HG03571 (cell line): Measurements from ENCODE around the gene EPS15.
"Not testable (repeated sequence)": the region's sequence is repeated elsewhere in the genome, so short reads cannot be mapped to it uniquely, and the experiment has no call there.

Experiments
- ATAC-seq: cut with Tn5 transposase; IDR thresholded peaks from one replicate; pipeline ENCODE4 v1.9.1; 2021; ENCODE audit not compliant: unreplicated experiment

The EPS15 gene

DNA sequence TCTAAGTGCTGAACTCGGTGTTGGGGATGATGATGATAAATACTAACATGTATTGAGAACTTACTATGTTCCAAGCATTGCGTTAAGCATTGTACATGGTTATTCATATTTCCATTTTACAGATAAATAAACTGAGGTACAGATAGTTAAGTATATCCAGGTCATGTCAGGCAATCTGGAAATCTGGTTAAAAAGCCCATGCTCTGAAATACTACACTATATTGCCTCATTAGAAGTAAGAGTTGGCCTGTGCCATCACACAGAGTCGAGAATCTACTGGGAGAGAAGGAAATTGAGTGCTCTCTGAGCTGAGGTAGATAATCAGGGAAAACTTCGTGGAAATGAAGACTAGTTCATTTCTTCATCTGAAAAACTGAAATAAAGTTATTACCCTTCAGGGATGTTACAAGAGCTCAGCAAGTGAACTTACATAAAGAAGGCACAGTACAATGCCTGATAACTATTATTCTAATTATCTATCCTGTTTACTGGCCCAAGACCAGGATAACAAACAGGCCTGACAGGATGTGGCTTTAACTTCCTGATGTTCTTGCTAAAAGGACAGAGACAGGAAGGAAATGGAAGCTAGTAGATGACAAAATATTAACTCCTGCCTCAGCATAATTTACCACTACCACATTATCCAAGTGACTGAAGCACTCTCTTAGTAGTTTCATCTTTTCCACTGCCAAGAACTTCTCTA lies 85.6 kb downstream of the EPS15 start:
- ATAC-seq, result peak; percentile 42

DNA sequence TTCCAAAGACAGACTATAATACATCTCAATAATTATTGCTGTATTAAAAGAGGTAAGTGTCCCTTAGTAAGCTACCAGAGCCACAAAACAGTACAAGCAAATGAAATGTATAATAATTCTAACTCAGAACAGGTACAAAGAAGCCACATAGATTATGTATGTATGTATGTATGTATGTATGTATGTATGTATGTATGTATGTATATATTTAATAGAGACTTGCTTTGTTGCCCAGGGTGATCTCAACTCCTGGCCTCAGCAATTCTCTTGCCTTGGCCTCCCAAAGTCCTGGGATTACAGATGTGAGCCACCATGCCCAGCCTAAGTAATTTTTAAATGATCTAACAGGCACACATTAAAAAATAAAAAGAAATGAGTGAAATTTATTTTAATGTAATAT lies 86.9 kb downstream of the EPS15 start:
- ATAC-seq, result no peak

DNA sequence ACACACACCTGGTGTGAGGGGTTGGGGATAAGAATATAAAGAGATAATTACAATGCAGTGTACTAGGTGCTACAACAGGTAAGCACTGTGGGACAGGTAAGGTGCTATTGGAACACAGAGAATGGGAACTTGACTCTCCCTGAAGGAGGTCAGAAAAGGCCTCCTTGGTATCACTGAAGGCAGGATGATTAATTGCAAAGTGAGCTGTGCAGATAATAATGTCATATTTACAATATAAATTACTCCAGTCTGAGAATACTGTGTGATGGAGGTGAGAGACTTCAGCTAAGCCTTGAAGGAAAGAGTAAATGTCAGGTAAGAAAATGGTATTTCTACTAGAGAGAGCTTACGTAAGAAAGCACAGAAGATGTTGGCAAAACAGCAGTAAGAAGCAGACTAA lies 91.6 kb downstream of the EPS15 start:
- ATAC-seq, result no peak

DNA sequence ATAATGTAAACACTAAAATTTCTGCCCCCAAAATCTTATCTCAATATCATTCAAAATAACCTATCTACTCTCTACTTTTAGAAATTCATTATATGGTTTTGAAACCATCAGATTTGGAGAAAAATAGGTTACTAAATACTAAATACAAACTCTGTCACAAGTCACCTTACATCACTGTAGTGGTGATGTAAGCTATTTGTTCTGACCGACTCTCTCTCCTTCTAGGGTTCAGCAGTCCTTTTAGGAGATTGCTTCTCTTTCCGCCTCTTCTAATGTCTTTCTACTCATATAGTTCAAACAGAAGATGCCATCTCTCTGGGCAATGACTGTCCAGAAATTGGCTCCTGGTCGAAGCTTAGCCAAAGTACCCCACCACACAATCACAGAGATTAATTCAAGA lies 93.1 kb downstream of the EPS15 start:
- ATAC-seq, result no peak

DNA sequence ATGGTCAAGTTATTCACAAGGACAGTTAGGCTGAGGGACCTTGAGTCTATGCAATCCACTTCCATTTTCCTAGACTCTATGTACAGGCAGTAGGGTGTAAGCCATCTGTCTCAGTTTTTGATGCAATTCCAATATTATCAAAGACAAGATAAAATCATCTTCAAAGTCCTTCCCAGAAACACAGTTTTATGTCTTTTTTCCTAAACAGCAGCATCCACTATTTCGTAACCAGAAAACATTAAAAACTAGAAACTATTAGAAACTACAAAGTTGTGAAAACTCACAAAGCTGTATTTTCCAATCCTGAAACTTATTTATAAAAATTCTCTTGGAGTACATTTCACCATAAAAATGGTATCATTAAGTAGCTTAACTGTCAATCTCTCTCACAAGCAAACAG lies 93.8 kb downstream of the EPS15 start:
- ATAC-seq, result no peak

DNA sequence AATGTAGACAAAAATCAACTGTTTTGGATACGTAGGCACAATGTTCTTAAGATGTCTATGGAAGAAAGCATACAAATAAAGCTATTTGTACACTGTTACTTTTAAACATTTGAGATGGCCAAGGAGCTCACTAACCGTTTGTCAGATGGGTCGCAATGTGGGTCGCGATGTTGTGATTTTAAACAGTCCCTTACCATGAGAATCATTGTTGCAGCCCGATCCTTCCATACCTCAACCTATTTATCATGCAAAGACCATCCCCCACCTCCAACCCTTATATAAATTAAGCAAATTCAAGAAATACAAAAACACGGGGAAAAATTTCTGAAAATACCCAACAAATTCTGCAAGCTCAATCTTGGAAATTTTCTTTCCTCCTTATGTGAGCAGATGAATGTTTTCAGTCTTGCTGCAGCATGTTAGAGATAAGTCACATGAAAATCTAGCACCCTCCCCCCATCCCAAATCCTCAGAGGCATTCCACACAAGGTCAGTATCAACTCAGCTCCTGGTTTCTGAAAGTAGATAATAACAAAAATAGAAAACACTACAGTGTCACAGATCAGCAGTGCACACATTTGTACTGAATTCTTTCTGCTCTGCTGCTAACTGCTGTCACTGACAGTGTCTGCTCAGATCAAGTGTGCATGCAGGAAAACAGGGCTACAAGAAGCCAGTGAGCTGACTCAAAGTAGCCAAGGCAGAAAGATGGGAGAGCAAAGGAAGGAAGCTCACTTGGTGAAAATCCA lies 95.8 kb downstream of the EPS15 start:
- ATAC-seq, result no peak

DNA sequence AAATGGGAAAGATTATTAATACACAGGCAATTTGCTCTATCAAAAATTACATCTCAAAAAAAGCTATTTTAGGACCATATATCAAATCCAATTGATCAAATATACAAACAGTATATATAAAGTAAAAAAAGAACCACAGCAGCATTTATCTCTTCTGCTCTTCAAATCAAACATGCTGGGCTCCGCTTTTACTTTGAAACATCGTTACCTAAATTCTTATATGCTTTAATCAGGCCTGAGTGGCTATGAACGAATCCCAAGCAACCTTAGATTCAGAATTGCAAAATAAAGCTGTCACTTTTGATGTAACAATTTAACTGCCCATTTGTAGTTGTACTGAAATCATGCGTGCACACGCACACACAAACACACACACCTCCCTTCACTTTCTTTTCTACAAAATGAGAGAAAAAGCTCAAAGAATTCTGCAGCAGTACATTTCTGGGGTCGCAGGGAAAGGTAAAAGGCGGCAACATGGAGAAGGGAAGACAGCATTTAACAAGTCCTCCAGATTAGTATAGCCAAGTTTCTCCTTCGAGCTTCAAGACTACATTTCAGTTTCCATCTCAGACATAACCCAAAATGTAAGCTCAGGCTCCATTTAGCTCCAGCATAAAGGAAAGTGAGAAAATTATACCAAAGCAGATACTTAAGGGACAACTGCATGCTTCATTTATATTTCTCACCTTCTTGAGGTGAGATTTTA lies 96.5 kb downstream of the EPS15 start:
- ATAC-seq, result no peak

DNA sequence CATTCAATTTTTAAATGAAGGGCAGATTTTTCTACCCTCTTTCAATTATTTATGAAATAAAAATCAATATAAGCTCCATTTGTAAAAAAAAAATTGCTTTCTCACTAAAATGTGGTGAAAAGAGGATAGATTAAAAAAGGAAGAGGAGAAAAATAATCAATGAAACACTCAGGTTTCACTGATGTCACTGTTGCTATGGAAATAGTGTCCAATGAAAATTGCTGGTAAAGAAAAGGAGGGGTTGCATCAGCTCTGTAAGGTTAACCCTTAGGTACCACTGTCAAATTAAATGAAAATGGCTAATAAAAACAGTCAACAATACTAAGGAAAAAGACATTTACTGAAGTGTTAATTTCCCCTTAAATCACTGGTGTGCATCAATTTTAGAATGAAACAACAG lies 97.1 kb downstream of the EPS15 start:
- ATAC-seq, result no peak

DNA sequence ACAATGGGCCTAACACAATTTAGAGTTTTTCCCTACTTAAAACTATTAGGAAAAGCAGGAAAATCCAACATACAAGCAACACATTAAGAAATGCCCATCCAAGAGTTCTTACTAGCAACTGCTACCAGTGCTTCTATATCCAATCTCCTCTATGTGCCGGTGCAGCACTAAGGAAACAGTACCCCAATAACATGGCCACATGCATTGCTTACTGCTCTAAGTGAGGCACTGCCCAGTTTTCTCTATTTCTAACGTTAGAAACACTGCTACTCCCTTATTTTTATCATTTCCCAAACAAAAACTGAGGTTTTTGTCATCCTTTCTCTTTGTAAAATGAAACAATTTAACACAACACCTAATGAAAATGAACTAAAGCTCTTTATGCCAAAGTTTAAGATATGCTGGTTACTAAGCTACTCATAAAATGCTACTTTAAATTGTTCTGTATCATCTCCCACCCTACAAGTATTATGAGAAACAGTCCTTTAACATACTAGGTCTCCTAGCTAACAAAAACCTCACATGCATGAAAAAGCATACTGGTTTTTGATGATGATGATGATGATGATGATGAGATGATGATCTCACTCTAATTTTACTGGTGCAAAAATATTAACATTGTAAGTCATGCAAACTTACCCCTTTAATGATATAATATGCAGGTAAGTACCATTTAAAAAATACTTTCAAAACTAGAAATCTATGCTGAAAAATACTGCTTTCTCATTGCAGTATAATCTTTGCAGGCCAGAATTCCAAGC lies 98.0 kb downstream of the EPS15 start:
- no peak for ATAC-seq

DNA sequence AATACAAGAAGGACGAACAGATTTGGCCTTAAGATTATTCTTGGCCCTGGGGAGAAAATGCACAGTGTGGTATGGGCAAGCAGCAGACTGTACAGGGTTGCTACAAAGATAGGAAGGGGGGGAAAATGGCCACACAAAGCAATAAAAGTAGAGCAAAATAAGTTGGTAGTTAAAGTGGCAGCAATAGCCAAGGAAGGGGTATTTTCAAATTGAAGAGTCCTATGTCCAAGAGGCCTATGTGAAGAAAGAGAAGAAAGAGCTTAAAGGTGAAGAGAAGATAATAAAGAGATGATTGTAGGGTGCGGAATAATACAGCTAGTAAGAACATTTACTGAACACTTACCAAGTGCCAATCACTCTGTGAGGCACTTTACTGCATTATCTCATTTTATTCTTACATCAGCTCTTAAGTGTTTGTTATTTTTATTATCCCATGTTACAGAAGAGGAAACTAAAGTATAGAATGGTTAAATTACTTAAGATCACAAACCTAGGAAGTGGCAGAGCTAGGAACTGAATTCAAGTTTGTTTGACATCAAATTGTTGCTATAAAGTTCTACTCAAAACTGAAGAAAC lies 100.6 kb downstream of the EPS15 start:
- no peak for ATAC-seq

DNA sequence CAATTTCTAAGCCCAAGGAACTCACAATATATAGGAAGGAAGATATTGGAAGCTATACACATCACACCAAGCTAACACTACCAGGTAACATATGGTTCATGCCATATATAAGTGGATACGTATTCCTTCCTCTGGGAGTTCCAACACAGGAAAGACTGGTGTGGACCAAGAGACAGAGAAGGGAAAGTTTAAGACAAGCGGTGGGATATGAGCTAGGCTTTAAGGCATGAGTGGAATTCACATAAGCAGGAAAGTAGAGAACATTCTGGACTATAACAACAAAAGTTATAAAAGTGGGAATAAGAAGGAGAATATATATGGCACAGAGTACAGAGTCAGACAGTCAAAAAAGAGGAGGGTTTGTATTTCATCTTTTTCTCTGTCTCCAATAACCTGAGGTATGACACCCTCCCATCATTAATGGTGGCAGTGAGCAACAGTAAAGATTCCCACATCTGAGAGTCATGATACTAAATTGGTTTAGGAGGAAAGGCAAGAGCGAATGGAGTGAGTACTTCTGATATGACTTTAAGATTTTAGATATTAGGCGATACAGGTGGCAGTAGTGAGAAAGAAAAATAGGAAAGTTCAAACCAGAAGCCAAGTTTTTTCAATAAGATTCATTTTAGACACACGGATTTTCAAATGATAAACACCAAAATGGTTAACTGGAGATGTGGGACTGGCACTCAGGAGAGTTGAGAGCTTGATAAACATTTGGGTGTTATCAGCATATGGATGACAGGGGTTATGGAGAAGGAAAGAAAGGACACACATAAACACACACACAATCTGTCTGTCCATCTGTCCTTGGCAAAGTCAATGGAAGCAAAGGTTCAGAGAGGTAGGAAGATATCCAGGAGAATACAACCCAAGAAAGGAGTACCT lies 101.3 kb downstream of the EPS15 start:
- no peak for ATAC-seq

DNA sequence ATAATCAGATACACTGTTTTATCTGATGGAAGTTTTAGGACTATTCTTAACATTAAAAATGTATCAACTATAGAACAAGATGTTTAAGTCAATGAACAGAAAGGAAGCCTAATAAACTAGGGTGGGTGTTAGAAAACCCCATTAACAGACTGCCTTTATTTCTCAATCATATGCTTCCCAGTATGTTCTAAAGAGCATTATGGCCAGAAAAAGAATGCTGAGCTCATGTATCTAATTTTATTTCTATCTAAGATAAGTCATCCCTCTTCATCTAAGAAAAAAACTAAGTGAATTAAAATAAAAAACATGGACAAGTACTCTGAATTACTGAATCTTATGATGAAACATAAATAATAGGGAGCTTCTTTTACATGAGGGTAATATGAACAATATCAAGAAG lies 102.2 kb downstream of the EPS15 start:
- ATAC-seq, result no peak

DNA sequence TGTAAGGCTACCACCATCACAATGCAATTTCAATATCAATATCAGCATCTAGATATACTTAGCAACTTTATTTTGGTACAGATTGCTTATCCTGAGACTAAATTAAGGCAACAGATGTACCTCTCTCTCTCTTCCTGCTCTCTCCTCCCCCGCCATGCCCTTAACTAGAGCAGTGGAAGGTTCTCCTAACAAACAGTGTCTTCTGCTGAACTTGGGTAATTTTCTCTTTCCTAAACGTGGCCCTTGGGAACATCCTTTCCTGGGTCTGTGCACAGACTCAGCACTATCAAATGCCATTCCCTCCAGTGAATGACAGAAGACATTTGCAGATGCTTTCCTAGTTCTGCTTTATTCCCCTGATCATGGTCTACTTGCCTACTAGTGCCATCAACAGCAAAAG lies 103.1 kb downstream of the EPS15 start:
- ATAC-seq, result no peak

DNA sequence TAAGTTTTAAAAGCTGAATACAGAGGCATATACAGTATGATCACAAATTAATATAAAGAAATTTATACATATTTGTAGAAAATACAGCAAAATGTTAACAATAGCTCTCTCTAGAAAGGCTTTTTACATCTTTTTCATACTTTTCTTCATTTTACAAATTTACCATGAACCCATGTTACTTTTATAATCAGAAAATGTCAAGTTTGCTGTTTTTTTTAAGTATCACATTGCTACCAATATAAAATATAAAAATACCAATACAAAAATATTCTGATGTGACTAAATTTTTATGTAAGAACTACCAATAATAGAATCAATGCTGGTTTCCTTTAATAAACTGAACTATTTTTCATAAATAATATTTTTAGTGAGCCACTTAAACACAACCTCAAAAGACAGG lies 104.3 kb downstream of the EPS15 start:
- no peak for ATAC-seq

DNA sequence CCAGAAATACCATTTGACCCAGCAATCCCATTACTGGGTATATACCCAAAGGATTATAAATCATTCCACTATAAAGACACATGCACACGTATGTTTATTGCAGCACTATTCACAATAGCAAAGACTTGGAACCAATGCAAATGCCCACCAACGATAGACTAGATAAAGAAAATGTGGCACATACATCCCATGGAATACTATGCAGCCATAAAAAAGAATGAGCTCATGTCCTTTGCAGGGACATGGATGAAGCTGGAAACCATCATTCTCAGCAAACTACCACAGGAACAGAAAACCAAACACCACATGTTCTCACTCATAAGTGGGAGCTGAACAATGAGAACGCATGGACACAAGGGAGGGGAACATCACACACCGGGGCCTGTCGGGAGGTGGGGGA lies 107.2 kb downstream of the EPS15 start:
- ATAC-seq, result not testable (repeated sequence)

DNA sequence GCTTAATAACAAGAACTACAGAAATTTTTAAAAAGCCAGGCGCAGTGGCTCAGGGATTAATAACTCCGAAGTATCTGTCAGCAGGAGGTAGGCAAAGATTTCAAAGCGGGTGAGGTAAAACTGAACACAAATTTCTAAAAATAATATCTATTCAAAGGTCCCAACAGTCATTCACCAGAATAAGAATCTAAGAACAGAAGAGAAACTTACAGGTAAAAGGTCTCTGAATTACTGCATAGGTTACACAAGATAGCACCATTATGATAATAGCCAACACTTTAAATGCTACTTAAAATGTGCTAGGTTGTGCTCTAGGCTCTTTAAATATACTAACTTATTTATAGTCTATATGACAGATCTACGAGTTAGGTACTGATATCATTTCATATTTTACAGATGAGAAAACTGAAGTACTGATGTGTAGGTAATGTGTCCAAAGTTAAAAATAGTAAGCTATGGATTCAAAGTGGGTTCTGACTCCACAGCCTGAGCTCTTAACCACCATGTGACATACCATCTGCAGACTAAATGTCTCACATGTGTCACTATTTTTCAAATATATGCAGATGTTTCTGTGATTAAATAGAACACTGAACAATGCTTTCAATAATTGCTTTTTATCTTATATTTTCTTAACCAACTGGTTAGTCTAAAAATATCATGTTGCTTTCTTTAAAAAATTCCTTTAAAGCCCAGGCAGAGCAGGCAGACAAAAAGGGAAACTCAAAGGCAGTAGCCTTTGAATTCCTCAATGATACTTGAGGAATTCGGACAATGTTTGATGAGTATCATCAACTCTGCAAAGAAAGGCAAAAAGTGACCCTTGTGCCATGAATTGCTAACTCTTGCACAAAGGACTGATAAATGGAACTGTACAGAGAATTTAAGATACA lies 108.3 kb downstream of the EPS15 start:
- no peak for ATAC-seq

DNA sequence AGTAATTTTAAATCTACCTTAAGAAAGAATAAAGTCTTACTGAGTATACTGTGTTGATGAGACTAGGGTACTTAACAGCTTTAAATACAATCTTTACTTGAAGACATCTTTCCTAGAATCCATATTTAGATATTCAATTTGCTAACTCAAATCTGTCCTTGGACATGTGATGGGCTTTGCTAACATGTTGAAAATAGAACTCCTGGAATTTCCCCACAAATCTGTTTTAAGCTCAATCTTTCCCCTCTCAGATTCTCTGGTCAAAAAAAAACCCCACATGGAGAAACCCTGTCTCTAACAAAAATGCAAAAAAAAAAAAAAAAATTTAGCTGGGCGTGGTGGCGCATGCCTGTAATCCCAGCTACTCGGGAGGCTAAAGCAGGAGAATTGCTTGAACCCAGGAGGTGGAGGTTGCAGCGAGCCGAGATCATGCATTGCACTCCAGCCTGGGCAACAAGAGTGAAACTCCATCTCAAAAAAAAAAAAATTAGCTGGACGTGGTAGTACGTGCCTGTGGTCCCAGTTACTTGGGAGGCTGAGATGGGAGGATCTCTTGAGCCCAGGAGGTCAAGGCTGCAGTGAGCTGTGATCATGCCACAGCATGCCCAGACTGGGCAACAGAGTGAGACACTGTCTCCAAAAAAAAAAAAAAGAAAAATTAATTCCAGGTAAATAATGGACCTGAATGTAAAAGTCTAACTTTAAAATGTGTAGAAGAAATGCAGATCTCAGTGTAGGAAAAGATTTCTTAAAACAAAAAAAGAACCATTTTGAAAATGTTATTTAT lies 109.1 kb downstream of the EPS15 start:
- ATAC-seq, result not testable (repeated sequence)

DNA sequence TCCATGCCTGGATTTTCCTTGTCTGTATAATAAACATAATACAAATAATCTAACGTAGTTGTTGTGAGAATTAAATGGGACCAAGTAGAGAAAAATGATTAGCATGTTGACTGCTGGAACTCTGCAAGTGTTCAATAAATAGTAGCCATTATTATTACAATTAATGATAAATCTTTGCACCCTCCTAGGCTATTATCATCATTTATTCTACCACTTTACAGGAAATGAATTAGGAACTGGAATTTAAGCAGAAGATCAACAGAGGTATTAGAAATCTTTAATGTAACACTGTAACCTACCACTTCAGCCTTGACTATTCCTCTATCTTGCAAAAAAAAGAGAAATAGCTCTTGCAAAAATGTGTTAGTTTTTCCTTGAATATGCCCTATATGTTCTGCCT lies 126.8 kb downstream of the EPS15 start:
- ATAC-seq, result no peak
